Caco-2 (cell line): ENCODE results near the gene DPPA3. TPM values are rescaled to one million over a fixed set of nuclear protein-coding genes. Genes with fewer than 3 reads are reported as not detected.

ENCODE experiments used
- Bru-seq: library from RNA; stranded (reverse); fragments of 400-500 nt; gene quantifications from one replicate; lab custom pipeline; 2021; lab: Mats Ljungman, UMichigan
- BruChase-seq, 2 experiments: library from RNA; stranded (reverse); fragments of 400-500 nt; gene quantifications; one replicate each; lab custom pipeline; 2021; lab: Mats Ljungman, UMichigan
- BruUV-seq: library from RNA; stranded (reverse); fragments of 400-500 nt; replicated peaks from 2 replicates; lab custom pipeline; 2021; lab: Mats Ljungman, UMichigan
- CTCF ChIA-PET: fragments of 300-600 bp; sonication (Branson Sonifier 250); formaldehyde crosslinking; loops from one replicate; lab custom pipeline; 2022; ENCODE audit warnings: antibody characterized with exemption; lab: Charles Lee
- POLR2A ChIA-PET: fragments of 300-600 bp; sonication (Branson Sonifier 250); formaldehyde crosslinking; loops from one replicate; lab custom pipeline; 2022; ENCODE audit warnings: antibody characterized with exemption; lab: Charles Lee
- DNase-seq, 2 experiments: peaks; one replicate each; pipeline versions ENCODE4 v3.0.0 to v3.0.0-alpha.2; 2020 to 2022
- H3K27me3 ChIP-seq: replicated peaks from 2 replicates; pipeline ENCODE4 v1.6.0; 2011; ENCODE audit warnings: low read length; ENCODE audit not compliant: control insufficient read depth, insufficient read depth
- H3K36me3 ChIP-seq: 2 replicates; pipeline ENCODE4 v1.5.1; 2011; ENCODE audit warnings: low read length; ENCODE audit not compliant: control insufficient read depth, insufficient read depth
- H3K4me1 ChIP-seq: fragments of 250-450 bp; sonication (Bioruptor Pico); 2 replicates; pipeline ENCODE4 v1.5.1; 2020; ENCODE audit warnings: mild to moderate bottlenecking
- H3K4me3 ChIP-seq: 2 replicates; pipeline ENCODE4 v1.5.1; 2011; ENCODE audit warnings: low read depth, mild to moderate bottlenecking, control low read depth, low read length
- H3K9me3 ChIP-seq: fragments of 250-450 bp; sonication (Bioruptor Pico); 2 replicates; pipeline ENCODE4 v1.5.1; 2020; ENCODE audit warnings: mild to moderate bottlenecking, moderate library complexity
- H3K27ac Mint-ChIP-seq: one replicate; pipeline ENCODE4 v1.8.0; 2022; ENCODE audit warnings: mixed read lengths; ENCODE audit not compliant: unreplicated experiment
- H3K27me3 Mint-ChIP-seq: one replicate; pipeline ENCODE4 v1.8.0; 2022; ENCODE audit warnings: mixed read lengths; ENCODE audit not compliant: insufficient read depth, unreplicated experiment
- H3K36me3 Mint-ChIP-seq: one replicate; pipeline ENCODE4 v1.8.0; 2022; ENCODE audit warnings: mild to moderate bottlenecking, mixed read lengths; ENCODE audit not compliant: insufficient read depth, unreplicated experiment
- H3K4me1 Mint-ChIP-seq: one replicate; pipeline ENCODE4 v1.8.0; 2022; ENCODE audit warnings: low read depth, mixed read lengths; ENCODE audit not compliant: unreplicated experiment
- H3K4me3 Mint-ChIP-seq: one replicate; pipeline ENCODE4 v1.8.0; 2022; ENCODE audit warnings: mild to moderate bottlenecking, moderate library complexity, mixed read lengths; ENCODE audit not compliant: unreplicated experiment
- H3K9me3 Mint-ChIP-seq: one replicate; pipeline ENCODE4 v1.8.0; 2022; ENCODE audit warnings: mixed read lengths; ENCODE audit not compliant: unreplicated experiment
- intact Hi-C: fragments of 100-400 bp; cut with micrococcal nuclease; formaldehyde crosslinking; loops from one replicate; pipeline ENCODE4 v1.10.0; 2022; ENCODE audit not compliant: unreplicated experiment
- long read RNA-seq: library from polyadenylated mRNA; stranded (forward); transcript quantifications from one replicate; pipeline ENCODE4 v2.0.0, GENCODE V29; 2022
- total RNA-seq: library from RNA; stranded (reverse); gene quantifications from 2 replicates; pipeline ENCODE4 v1.2.3, GENCODE V29; 2022
- TF ChIP-seq, protein P1 (sequence below), 2 experiments: fragments of 200-600 bp in 1 of 2; IDR thresholded peaks; 1 replicate in 1 of 2; 2 replicates in 1 of 2; pipeline versions ENCODE4 v1.5.1 to v1.8.0; 2011 to 2022; ENCODE audit warnings: antibody characterized with exemption in 1 of 2, control low read depth in 1 of 2, inconsistent platforms in 1 of 2, low read depth in 1 of 2, low read length in 1 of 2, mild to moderate bottlenecking in 1 of 2, moderate library complexity in 1 of 2; ENCODE audit not compliant: insufficient read depth in 1 of 2, severe bottlenecking in 1 of 2, unreplicated experiment in 1 of 2

DPPA3 gene
- total RNA-seq (31.8 and 40.0 TPM in 2 replicates), Bru-seq, nascent RNA (percentile 65 among the genes with signal in this experiment), BruChase-seq, experiment 1, labeled RNA remaining after a 2-hour chase (percentile 64 among the genes with signal in this experiment), BruChase-seq, experiment 2, labeled RNA remaining after a 6-hour chase (percentile 85 among the genes with signal in this experiment)
- long read RNA-seq, transcript DPPA3-201 (4 exons, 1,079 nt), result major isoform, 57 of 61 reads
- long read RNA-seq, partial matches to known transcripts, result 1 of 61 reads
- long read RNA-seq, other reads (novel, unspliced or antisense), result 3 of 61 reads

DNA sequence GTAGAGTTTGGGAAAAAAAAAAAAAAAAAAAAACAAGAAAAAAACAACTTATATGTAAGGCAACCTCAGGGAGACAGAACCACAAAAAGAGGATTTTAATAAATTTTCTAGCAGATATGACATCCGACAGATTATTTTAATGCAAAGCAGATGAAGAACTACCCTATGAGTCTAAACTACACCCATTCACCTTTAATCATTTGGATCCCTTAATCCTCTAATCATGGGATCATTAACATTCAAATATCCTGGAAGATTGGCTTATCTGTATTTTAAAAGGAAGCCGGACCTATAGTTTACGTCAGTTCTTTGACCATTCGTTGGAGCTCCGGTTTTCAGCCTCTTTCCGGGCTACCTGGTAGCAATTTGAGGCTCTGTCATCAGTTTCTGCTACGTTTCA lies at the start of gene DPPA3:
Gene DPPA3 (plus strand): TSS at position 301 of the 400 bp plus-strand sequence. CDS start 138 bp downstream, outside the sequence.
- peaks cover 46% of the 10 kb centered on the region for H3K4me1 ChIP-seq
- Mint-ChIP-seq H3K4me3 (peak within 1 kb of the TSS; percentile 81), H3K27me3 (no peaks in the 10 kb centered on the region), H3K4me1 (peaks cover 47% of the 10 kb centered on the region), H3K9me3 (peaks cover 10% of the 10 kb centered on the region), H3K36me3 (peaks cover 24% of the 10 kb centered on the region), H3K27ac (peak within 1 kb of the TSS; percentile 96)
- H3K4me3 ChIP-seq, result no peak within 1 kb of the TSS
- ChIA-PET POLR2A (interaction anchor here (0.5 kb wide), 1 partner anchor 45 kb away, joined by 4 read pairs; no protein-coding TSS in a partner anchor), CTCF (interaction anchor here (0.6 to 1.1 kb wide), 2 partner anchors 95 to 133 kb away, joined by 3 read pairs; no protein-coding TSS in a partner anchor)
- intact Hi-C loops, result no loop called here
- H3K27me3 ChIP-seq, result no peaks in the 10 kb centered on the region
- peaks cover 1% of the 10 kb centered on the region; the same call in 1 of the 2 replicates for H3K36me3 ChIP-seq
- DNase-seq, result no peak
- H3K9me3 ChIP-seq, result no peaks in the 10 kb centered on the region
- TF ChIP-seq, protein P1, sequence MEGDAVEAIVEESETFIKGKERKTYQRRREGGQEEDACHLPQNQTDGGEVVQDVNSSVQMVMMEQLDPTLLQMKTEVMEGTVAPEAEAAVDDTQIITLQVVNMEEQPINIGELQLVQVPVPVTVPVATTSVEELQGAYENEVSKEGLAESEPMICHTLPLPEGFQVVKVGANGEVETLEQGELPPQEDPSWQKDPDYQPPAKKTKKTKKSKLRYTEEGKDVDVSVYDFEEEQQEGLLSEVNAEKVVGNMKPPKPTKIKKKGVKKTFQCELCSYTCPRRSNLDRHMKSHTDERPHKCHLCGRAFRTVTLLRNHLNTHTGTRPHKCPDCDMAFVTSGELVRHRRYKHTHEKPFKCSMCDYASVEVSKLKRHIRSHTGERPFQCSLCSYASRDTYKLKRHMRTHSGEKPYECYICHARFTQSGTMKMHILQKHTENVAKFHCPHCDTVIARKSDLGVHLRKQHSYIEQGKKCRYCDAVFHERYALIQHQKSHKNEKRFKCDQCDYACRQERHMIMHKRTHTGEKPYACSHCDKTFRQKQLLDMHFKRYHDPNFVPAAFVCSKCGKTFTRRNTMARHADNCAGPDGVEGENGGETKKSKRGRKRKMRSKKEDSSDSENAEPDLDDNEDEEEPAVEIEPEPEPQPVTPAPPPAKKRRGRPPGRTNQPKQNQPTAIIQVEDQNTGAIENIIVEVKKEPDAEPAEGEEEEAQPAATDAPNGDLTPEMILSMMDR (IDR thresholded peaks at IDR 0.05; ENCODE audit: insufficient read depth in 1 of 2, low read depth in 1 of 2, low read length in 1 of 2, severe bottlenecking in 1 of 2, unreplicated experiment in 1 of 2), result no peak
- BruUV-seq, result TSS peak; percentile 74

DNA sequence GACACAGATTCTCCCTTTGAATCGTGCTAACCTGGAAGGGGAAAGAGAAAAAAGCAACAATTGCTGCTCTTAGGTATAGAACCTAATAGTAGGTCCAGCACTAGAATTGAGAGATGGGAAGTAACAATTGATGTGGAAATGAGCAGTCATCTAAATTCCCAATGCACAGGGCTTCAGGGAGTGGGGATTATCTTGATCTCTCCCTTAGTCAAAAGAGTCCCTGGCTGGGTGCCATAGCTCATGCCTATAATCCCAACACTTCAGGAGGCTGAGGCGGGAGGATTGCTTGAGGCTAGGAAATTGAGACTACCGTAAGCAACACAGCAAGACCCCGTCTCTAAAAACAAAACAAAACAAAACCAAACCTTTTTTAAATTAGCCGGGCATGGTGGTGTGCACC lies 49.5 kb upstream of the DPPA3 start:
- intact Hi-C loops, result no loop called here
- Mint-ChIP-seq H3K27ac (no peak overlapping the region), H3K27me3 (no peaks in the 10 kb centered on the region), H3K4me3 (no peak overlapping the region), H3K9me3 (no peaks in the 10 kb centered on the region), H3K36me3 (no peaks in the 10 kb centered on the region), H3K4me1 (no peaks in the 10 kb centered on the region)
- Histone ChIP-seq H3K4me1 (peaks cover 6% of the 10 kb centered on the region), H3K27me3 (no peaks in the 10 kb centered on the region), H3K9me3 (no peaks in the 10 kb centered on the region), H3K4me3 (no peak overlapping the region), H3K36me3 (no peaks in the 10 kb centered on the region)
- TF ChIP-seq, protein P1 (IDR thresholded peaks at IDR 0.05; ENCODE audit: insufficient read depth in 1 of 2, low read depth in 1 of 2, low read length in 1 of 2, severe bottlenecking in 1 of 2, unreplicated experiment in 1 of 2), result no peak
- ChIA-PET POLR2A (no interaction called here), CTCF (no interaction called here)
- no peak for DNase-seq
- no TSS peak for BruUV-seq

DNA sequence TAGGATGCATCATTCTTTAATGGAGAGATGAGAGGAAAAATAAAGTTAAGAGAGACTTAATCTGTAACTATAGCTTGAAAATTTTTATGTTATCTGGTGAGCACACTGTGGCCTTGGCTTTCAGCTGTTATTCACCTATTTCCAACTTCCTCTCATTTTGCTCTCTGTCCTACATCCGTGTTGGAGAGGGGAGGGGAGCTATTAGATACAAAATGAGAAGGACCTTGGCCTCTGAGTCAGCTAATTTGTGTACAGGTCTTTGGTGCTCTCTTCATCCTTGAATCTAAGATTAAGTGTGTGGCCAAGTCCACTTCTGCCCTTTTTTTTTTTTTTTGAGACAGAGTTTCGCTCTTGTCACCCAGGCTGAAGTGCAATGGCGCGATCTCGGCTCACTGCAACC lies 44.6 kb upstream of the DPPA3 start:
- H3K9me3 Mint-ChIP-seq, result no peaks in the 10 kb centered on the region
- intact Hi-C loops, result loop anchor here (2.0 kb wide), 1 partner anchor 48 kb away; no protein-coding TSS in a partner anchor
- H3K36me3 ChIP-seq, result no peaks in the 10 kb centered on the region
- H3K36me3 Mint-ChIP-seq, result no peaks in the 10 kb centered on the region
- peaks cover 13% of the 10 kb centered on the region for H3K4me1 ChIP-seq
- BruUV-seq, result no TSS peak
- no peaks in the 10 kb centered on the region for H3K9me3 ChIP-seq
- TF ChIP-seq, protein P1 (IDR thresholded peaks at IDR 0.05; ENCODE audit: insufficient read depth in 1 of 2, low read depth in 1 of 2, low read length in 1 of 2, severe bottlenecking in 1 of 2, unreplicated experiment in 1 of 2), result no peak
- ChIA-PET CTCF (interaction anchor here (0.7 kb wide), 3 partner anchors 11 to 570 kb away, joined by 3 read pairs; no protein-coding TSS in a partner anchor), POLR2A (interaction anchor here (0.7 kb wide), 1 partner anchor 44 kb away, joined by 4 read pairs; the partner anchor contains the start of gene DPPA3)
- H3K27ac Mint-ChIP-seq, result no peak overlapping the region
- H3K27me3 Mint-ChIP-seq, result no peaks in the 10 kb centered on the region
- H3K27me3 ChIP-seq, result no peaks in the 10 kb centered on the region
- H3K4me3 ChIP-seq, result no peak overlapping the region
- DNase-seq, result peak in 1 of 2 experiments; percentile 50
- peaks cover 7% of the 10 kb centered on the region for H3K4me1 Mint-ChIP-seq
- no peak overlapping the region for H3K4me3 Mint-ChIP-seq
